Germinal center (tissue), 1 donor: ENCODE results near the gene TRMU.

ENCODE experiments used
- DNase-seq: peaks from one replicate; pipeline ENCODE4 v3.0.0; 2012; ENCODE audit warnings: mixed read lengths, low spot score

TRMU gene

DNA sequence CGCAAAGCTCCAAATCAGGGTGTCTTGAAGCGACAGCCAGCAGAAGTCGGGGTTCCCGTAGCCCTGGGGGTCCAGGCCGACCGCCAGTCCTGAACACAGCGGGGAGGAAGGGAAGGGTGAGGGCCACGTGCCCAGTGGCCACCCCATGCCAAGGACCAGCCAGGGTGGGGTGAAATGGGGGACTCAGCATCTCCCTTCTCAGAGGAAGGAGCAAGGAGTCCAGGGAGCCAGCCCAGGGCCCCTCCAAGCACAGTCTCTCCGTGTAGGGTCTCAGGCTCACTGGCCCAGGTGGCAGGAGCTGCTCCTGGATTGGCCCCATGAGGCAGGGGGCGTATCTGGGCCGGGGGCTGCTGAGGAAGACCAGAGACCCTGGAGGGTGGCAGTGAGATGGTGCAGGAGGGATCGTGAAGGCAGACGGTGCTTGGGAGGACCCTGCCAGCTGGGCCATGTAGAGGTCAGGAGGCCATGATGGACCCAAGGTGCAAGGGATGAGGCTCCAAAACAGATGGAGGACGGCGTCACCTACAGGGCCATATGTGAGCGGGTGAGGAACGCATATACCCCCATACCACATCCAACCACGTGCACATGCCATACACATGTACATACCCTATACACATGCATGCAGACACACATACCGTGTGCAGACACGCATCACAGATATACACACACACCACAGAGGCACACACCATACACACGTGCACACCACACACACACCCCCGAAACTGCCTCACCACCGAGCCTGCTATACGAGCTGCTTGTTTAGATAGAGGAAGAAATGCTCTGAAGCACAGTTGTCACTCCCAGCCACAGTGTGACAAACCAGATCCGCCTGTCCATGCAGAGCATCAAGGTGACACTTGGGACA lies 34.4 kb downstream of the TRMU start:
- DNase-seq, result no peak

- no peak for DNase-seq
Observed at GRCh38 chr22:46370584-46371291, 35.2 kb downstream of the TRMU start.

DNA sequence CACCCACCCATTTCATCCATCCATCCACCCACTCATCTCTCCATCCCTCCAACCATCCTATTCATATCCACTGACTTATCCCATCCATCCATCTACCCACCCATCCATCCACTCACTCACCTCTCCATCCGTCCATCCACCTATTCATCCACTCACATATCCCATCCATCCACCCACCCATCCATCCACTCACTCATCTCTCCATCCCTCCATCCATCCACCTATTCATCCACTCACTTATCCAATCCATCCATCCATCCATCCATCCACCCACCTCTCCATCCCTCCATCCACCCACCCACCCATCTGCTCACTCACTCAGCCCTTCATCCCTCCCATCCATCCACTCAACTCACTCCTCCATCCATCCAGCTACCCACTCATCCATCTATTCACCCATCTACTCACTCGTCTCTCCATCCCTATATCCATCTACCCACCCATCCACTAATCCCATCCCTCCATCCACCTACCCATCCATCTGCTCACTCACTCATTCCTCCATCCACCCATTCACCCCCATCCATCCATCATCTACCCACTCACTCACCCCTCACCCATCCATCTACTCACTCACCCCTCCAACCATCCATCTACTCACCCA lies 36.2 kb downstream of the TRMU start:
- no peak for DNase-seq

- no peak for DNase-seq
Observed at GRCh38 chr22:46372686-46373085, 37.2 kb downstream of the TRMU start.

GRCh38 chr22:46373159-46373558 lies 37.6 kb downstream of the TRMU start:
- DNase-seq, result no peak

DNA sequence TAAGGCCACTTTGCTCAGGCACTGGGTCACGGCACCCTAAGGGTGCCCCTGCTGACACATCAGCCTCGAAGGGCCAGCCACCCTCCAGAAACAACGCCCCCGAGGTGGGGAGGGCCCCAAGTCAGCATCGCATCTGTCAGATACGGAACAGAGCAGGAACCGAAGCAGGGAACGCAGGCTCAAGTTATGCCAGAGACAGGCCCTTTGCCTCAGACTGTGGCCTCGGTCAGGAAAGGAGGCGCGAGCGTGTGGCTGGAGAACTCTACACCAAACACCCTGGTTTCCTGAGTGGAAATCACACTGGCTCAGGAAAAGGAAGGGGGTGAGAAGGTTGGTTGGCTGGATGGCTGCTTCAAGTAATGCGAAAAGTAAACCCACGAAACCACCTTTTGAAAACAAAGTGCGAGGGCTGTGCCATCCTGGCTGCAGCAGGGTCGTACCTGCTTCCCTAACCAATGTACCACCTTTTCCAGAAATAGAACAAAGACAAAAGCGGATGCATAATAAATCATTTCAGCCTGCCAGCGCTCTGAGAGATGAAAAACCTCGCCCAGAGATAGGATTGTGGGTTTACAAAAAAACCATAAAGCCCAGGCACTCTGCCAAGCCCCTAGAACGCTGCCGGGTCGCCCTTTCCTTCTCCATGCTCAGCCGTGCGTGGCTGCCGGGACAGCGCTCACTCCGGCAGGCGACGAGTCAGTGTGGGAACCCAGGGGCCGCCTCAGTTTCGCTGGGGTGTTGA lies 38.6 kb downstream of the TRMU start:
- DNase-seq, result no peak

DNA sequence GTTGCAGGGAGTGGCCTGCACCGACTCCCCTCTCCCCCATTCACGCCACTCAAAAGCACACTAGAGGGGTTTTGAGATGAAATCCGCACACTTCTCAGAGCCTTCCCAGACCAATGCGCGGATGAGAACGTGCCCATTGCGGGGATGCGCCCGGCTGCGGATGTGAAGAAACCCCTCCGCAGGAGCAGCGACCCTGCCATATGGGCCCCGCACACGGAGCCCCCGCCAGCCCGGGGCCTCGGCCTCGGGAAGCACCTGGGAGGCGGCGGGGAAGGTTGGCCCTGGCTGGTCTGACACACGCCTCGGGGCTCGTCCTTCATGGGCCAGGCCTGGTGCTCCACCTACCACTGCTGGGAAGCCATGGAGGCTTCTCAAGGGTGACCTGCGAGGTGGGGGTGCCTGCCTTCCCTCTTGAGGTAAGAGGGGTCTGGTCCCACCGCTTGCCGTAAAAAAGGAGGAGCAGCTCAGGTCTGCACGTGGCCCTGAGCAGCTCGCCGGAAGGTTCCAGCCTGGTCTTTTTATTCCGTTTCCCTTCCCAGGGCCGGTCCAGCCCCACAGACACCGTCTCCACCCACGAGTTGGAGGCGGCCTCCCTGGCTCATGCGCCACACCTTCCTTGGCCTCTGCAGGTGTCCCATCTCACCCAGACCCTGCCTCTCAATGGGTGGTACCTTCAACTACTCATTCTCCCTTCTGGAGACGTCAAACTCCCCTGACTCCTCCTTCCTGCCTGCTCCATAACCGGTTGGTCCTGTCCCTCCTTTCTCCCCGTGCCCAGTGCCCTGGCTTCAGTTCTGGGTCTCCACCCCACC lies 39.4 kb downstream of the TRMU start:
- no peak for DNase-seq

DNA sequence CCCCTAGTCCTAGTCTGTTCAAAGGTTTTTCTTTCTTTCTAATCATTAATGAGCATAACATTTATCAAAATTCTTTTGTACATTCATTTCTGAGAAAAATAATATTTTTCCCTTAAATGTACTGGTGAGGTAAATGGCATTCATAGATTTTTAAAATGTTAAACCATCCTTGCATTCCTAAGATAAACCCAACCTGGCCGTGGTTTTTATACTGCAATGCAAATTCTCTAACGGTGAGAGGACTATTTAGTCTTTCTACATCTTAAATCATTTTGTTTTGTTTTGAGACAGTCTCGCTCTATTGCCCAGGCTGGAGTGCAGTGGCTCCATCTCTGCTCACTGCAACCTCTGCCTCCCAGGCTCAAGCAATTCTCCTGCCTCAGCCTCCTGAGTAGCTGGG lies 40.6 kb downstream of the TRMU start:
- no peak for DNase-seq

DNA sequence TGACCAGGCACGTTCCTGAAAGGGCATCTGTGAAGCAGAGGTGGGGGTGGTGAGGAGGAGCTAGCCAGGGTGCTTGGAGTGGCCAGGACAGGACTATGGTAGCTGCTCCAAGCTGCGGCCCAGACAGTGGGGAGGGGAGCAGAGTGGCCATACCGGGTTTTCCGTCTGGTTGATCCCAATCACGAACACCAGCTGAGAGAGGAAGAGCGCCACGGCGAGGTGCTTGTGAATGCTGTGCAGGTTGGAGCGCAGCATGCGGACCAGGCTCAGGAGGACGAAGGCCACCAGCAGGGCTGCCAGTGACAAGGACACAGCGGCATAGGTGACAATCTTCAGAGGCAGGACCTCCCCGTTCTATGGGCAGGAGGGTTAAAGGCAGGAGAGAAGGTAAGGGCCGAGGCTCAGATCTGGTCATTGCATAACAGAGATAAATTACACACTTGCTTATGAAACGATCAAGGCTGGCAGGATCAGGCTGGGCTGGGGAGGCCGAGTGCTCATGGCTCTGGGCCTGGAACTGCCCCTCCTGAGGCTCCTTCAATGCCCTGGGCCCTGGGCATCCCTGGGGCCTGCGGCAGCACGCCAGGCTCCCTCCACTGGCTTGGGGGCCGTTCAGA lies 41.5 kb downstream of the TRMU start:
- no peak for DNase-seq

GRCh38 chr22:46377525-46378425 lies 42.3 kb downstream of the TRMU start:
- no peak for DNase-seq

DNA sequence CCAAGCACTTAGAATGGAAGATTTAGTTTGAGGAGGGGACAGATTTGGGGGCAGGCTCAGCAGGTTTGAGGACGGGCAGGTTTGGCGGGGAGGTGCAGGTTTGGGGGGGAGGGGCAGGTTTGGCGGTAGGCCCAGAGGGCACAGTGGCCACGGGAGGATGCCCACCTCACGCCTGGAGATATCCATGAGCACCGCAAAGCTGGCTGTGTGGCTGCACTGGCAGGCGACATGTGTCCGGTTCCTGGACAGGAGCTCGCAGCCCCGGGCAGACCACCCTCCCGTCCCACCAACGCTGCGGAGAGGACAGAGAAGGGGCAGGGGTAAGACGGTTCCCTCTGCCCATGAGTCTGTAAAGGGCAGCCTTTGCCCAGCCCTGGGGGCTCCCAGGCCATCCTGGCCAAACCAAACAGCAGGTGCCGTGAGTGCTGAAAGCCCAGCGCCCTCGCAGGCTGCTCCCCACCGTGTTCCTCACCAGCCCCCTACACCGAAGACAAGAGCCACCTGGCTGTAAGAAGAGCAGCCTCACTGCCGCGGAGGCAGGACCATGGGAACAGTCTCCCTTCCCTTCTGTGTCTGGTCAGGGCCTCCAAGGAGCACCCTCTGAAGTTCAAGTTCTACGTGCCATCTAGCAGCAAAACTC lies 43.0 kb downstream of the TRMU start:
- no peak for DNase-seq

DNA sequence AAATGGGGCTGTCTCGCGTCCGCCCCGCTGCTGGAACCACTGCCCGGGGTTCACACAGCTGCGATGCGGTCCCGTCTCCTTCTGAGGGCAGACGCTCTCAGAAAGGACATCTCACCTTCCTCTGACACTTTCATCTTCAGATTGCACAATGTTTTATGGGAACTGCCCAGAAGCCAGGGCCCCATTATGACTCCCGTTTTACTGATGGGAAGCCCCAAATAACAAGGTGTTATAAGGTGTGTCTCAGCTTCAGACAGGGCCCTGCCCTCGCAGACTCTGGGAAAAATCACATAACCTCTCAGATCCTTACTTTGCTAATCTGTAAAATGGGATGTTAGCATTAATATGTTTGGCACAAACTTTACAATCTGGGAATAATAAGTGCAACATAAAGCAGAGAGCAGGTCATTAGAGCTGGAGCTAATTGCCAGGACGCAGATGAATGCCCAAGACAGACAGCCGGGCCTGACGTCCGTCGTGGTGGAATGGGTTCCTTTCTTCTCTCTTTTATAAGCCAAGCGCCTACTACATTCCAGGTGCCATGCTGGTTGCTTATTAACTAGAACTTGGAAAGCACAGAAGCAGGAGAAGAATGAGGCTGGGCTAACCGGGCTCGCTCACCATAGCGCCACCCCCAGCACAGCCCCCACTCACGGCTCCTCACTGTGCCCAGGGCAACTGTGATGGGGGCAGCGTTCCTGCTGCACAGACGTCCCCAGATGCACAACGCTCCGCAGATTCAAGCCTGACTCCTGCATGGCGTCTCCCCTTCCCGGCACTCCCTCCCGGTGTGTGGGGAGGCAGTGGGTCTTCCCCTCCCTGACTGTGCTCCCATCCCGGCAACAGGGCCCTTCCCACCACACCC lies 43.8 kb downstream of the TRMU start:
- DNase-seq, result no peak

GRCh38 chr22:46380069-46380468 lies 44.6 kb downstream of the TRMU start:
- DNase-seq, result no peak

- DNase-seq, result no peak
Observed at GRCh38 chr22:46380581-46380980, 45.1 kb downstream of the TRMU start.

DNA sequence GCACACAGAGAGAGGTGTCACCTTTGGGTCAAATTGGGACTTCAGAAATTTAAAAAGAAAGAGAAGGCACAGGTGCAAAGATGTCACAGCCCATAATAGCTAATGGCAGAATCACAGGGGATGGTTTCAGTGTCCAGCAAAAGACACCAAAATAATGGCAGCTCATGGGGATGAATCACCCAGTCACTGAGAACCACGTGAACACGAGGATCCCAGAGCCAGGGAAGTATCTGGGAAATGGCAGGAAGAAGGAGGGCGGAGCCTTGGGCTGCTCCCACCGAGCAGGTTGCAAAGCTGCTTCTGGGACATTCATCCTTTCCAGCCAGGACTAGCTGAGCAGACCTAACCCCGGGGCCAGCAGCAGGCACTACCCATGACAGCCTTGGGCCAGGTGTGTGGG lies 45.6 kb downstream of the TRMU start:
- DNase-seq, result no peak

- no peak for DNase-seq
Observed at GRCh38 chr22:46381731-46382130, 46.2 kb downstream of the TRMU start.

DNA sequence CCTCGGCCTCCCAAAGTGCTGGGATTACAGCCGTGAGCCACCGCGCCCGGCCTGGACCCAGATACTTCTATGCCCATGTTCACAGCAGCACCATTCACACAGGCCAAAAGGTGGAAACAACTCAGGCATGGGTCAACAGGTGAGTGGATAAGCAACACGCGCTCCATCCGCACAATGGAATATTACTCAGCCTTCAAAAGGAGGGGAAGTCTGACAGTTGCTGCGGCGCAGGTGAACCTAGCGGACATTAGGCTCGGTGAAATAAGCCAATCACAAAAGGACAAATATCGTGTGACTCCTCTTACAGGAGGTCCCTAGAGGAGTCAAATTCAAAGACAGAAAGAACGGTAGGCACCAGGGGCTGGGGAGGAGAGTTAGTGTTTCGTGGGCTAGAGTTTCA lies 47.0 kb downstream of the TRMU start:
- DNase-seq, result no peak

DNA sequence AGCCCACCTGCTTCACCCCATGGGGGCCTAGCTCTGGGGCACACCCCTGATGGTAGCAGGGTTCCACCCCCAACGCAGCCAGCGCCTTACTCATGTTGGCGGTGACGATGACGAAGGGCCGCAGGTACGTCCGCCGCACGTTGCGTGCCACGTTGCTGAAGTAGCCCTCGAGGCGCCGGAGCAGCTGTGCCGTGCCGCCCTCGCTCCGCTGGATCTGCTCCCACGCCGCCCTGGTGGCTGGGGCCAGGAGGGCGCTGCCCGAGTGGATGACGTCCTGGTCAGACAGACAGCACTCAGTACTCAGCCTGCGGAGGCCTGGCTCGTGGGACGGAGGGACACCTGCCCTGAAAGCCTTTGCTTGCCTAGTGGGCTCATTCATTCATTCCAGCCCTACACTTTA lies 50.8 kb downstream of the TRMU start:
- no peak for DNase-seq

DNA sequence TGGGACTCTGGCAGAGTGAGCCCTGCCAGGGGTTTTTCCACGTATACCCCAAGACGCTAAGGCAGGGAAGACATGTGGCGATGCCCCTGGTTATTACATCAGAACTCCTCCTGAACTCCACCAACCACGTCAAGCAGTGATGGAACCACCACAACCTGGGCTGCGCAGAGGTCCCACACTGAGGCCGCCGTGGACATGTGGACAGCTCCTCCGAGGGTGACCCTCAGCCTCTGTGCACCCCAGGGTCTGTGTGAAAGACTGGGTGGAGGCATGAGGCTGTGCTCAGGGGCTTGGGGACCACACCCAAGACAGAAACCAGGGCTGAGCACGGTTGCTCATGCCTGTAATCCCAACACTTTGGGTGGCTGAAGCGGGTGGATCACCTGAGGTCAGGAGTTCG lies 52.2 kb downstream of the TRMU start:
- no peak for DNase-seq
